Activated naive CD8-positive, alpha-beta T cell treated with anti-CD3 and anti-CD28 coated beads, Interleukin-2, amount 50 U/mL, for 24 hours (primary cell): ENCODE measurements around the gene IL2RG.

ENCODE experiments used
- ATAC-seq: fragments of 150-1000 bp; cut with Tn5 transposase; one replicate; pipeline ENCODE4 v1.10.0; 2021
- DNase-seq: peaks from one replicate; pipeline ENCODE4 v3.0.0; 2021
- H3K27ac Mint-ChIP-seq: one replicate; pipeline ENCODE4 v1.8.0; 2021; ENCODE audit warnings: mild to moderate bottlenecking, mixed read lengths
- H3K27me3 Mint-ChIP-seq: one replicate; pipeline ENCODE4 v1.8.0; 2021; ENCODE audit warnings: mixed read lengths
- H3K36me3 Mint-ChIP-seq: one replicate; pipeline ENCODE4 v1.8.0; 2021; ENCODE audit warnings: low read depth, mixed read lengths
- H3K4me1 Mint-ChIP-seq: one replicate; pipeline ENCODE4 v1.8.0; 2021; ENCODE audit warnings: mixed read lengths
- H3K4me3 Mint-ChIP-seq: one replicate; pipeline ENCODE4 v1.8.0; 2021; ENCODE audit warnings: mild to moderate bottlenecking, moderate library complexity, mixed read lengths
- H3K9me3 Mint-ChIP-seq: one replicate; pipeline ENCODE4 v1.8.0; 2021; ENCODE audit warnings: mixed read lengths

Gene IL2RG

GRCh38 chrX:71111141-71111843 is at the start of gene IL2RG:
TSS of gene IL2RG (minus strand) at chrX:71111577. CDS start at chrX:71111539, 38 bp downstream.
- peak within 1 kb of the TSS; percentile 95 for H3K27ac Mint-ChIP-seq

GRCh38 chrX:71160475-71160874 is 49.1 kb upstream of the IL2RG start:
- Mint-ChIP-seq H3K4me1 (peaks cover 3% of the 10 kb centered on the region), H3K27me3 (no peaks in the 10 kb centered on the region), H3K9me3 (no peaks in the 10 kb centered on the region), H3K27ac (no peak overlapping the region), H3K4me3 (no peak overlapping the region), H3K36me3 (no peaks in the 10 kb centered on the region)
- DNase-seq: no peak
- ATAC-seq: no peak

More at GRCh38 chrX:71111141-71111843, at the start of gene IL2RG:
- peak; percentile 74 for DNase-seq
- Mint-ChIP-seq H3K4me1 (peaks cover 48% of the 10 kb centered on the region), H3K27me3 (no peaks in the 10 kb centered on the region), H3K4me3 (peak within 1 kb of the TSS; percentile 99), H3K9me3 (no peaks in the 10 kb centered on the region), H3K36me3 (peaks cover 49% of the 10 kb centered on the region)
- ATAC-seq: peak; percentile 84

- H3K9me3 Mint-ChIP-seq: no peaks in the 10 kb centered on the region
- no peak for DNase-seq
- H3K4me3 Mint-ChIP-seq: no peak overlapping the region
- H3K36me3 Mint-ChIP-seq: no peaks in the 10 kb centered on the region
- ATAC-seq: no peak
- peaks cover 3% of the 10 kb centered on the region for H3K4me1 Mint-ChIP-seq
- no peak overlapping the region for H3K27ac Mint-ChIP-seq
- H3K27me3 Mint-ChIP-seq: no peaks in the 10 kb centered on the region
Measured at GRCh38 chrX:71159335-71159734, 48.0 kb upstream of the IL2RG start.

- H3K4me3 Mint-ChIP-seq: no peak overlapping the region
- no peaks in the 10 kb centered on the region for H3K27me3 Mint-ChIP-seq
- H3K9me3 Mint-ChIP-seq: no peaks in the 10 kb centered on the region
- DNase-seq (no peak), ATAC-seq (no peak)
- no peaks in the 10 kb centered on the region for H3K36me3 Mint-ChIP-seq
- no peak overlapping the region for H3K27ac Mint-ChIP-seq
- H3K4me1 Mint-ChIP-seq: peaks cover 3% of the 10 kb centered on the region
Measured at GRCh38 chrX:71158603-71159002, 47.2 kb upstream of the IL2RG start.

GRCh38 chrX:71154641-71155040 is 43.3 kb upstream of the IL2RG start:
- ATAC-seq (no peak), DNase-seq (no peak)
- Mint-ChIP-seq H3K4me3 (no peak overlapping the region), H3K9me3 (no peaks in the 10 kb centered on the region), H3K4me1 (peaks cover 3% of the 10 kb centered on the region), H3K27ac (no peak overlapping the region), H3K36me3 (no peaks in the 10 kb centered on the region), H3K27me3 (no peaks in the 10 kb centered on the region)

- no peak overlapping the region for H3K4me3 Mint-ChIP-seq
- H3K27me3 Mint-ChIP-seq: no peaks in the 10 kb centered on the region
- no peak for DNase-seq
- H3K9me3 Mint-ChIP-seq: no peaks in the 10 kb centered on the region
- no peak for ATAC-seq
- peaks cover under 1% of the 10 kb centered on the region for H3K4me1 Mint-ChIP-seq
- H3K36me3 Mint-ChIP-seq: no peaks in the 10 kb centered on the region
- H3K27ac Mint-ChIP-seq: no peak overlapping the region
Measured at GRCh38 chrX:71154196-71154595, 42.8 kb upstream of the IL2RG start.

- peaks cover 2% of the 10 kb centered on the region for H3K4me1 Mint-ChIP-seq
- ATAC-seq: no peak
- no peaks in the 10 kb centered on the region for H3K9me3 Mint-ChIP-seq
- H3K4me3 Mint-ChIP-seq: no peak overlapping the region
- H3K36me3 Mint-ChIP-seq: no peaks in the 10 kb centered on the region
- no peaks in the 10 kb centered on the region for H3K27me3 Mint-ChIP-seq
- DNase-seq: no peak
- no peak overlapping the region for H3K27ac Mint-ChIP-seq
Measured at GRCh38 chrX:71151366-71151765, 40.0 kb upstream of the IL2RG start.

- no peaks in the 10 kb centered on the region for H3K27me3 Mint-ChIP-seq
- no peaks in the 10 kb centered on the region for H3K9me3 Mint-ChIP-seq
- DNase-seq (no peak), ATAC-seq (no peak)
- no peaks in the 10 kb centered on the region for H3K36me3 Mint-ChIP-seq
- peaks cover 11% of the 10 kb centered on the region for H3K4me1 Mint-ChIP-seq
- H3K4me3 Mint-ChIP-seq: no peak overlapping the region
- H3K27ac Mint-ChIP-seq: no peak overlapping the region
Measured at GRCh38 chrX:71148278-71148663, 36.9 kb upstream of the IL2RG start.

GRCh38 chrX:71147496-71148277 is 36.3 kb upstream of the IL2RG start:
- Mint-ChIP-seq H3K4me1 (peaks cover 11% of the 10 kb centered on the region), H3K27me3 (no peaks in the 10 kb centered on the region), H3K9me3 (no peaks in the 10 kb centered on the region), H3K27ac (no peak overlapping the region), H3K4me3 (no peak overlapping the region), H3K36me3 (no peaks in the 10 kb centered on the region)
- DNase-seq (no peak), ATAC-seq (no peak)

GRCh38 chrX:71144651-71145050 is 33.3 kb upstream of the IL2RG start, which contains the start of gene NLGN3:
TSS of gene NLGN3 (plus strand) at chrX:71144841. CDS start at chrX:71147750, 2,909 bp downstream.
- Mint-ChIP-seq H3K27ac (no peak within 1 kb of the TSS), H3K4me1 (peaks cover 11% of the 10 kb centered on the region), H3K9me3 (no peaks in the 10 kb centered on the region), H3K4me3 (no peak within 1 kb of the TSS), H3K27me3 (no peaks in the 10 kb centered on the region), H3K36me3 (no peaks in the 10 kb centered on the region)
- DNase-seq (no peak), ATAC-seq (no peak)

- no peaks in the 10 kb centered on the region for H3K27me3 Mint-ChIP-seq
- no peaks in the 10 kb centered on the region for H3K9me3 Mint-ChIP-seq
- peaks cover 6% of the 10 kb centered on the region for H3K36me3 Mint-ChIP-seq
- ATAC-seq (no peak), DNase-seq (no peak)
- no peak overlapping the region for H3K4me3 Mint-ChIP-seq
- peaks cover 11% of the 10 kb centered on the region for H3K4me1 Mint-ChIP-seq
- no peak overlapping the region for H3K27ac Mint-ChIP-seq
Measured at GRCh38 chrX:71143508-71143907, 32.1 kb upstream of the IL2RG start.

GRCh38 chrX:71140440-71140839 is 29.1 kb upstream of the IL2RG start:
- ATAC-seq (no peak), DNase-seq (no peak)
- Mint-ChIP-seq H3K36me3 (peaks cover 14% of the 10 kb centered on the region), H3K27ac (no peak overlapping the region), H3K4me3 (no peak overlapping the region), H3K27me3 (no peaks in the 10 kb centered on the region), H3K9me3 (no peaks in the 10 kb centered on the region), H3K4me1 (peaks cover 4% of the 10 kb centered on the region)

- DNase-seq: no peak
- peaks cover 11% of the 10 kb centered on the region for H3K4me1 Mint-ChIP-seq
- H3K27ac Mint-ChIP-seq: peak overlapping the region; percentile 68
- no peak overlapping the region for H3K4me3 Mint-ChIP-seq
- H3K9me3 Mint-ChIP-seq: no peaks in the 10 kb centered on the region
- H3K27me3 Mint-ChIP-seq: no peaks in the 10 kb centered on the region
- ATAC-seq: no peak
- H3K36me3 Mint-ChIP-seq: peaks cover 31% of the 10 kb centered on the region
Measured at GRCh38 chrX:71131510-71131909, 20.1 kb upstream of the IL2RG start.

- peaks cover 29% of the 10 kb centered on the region for H3K36me3 Mint-ChIP-seq
Measured at GRCh38 chrX:71128915-71129765, 17.8 kb upstream of the IL2RG start.

More at GRCh38 chrX:71128915-71129765, 17.8 kb upstream of the IL2RG start:
- Mint-ChIP-seq H3K4me3 (no peak overlapping the region), H3K4me1 (peaks cover 11% of the 10 kb centered on the region), H3K9me3 (no peaks in the 10 kb centered on the region), H3K27me3 (no peaks in the 10 kb centered on the region), H3K27ac (peak overlapping the region; percentile 83)
- DNase-seq (peak; percentile 71), ATAC-seq (peak; percentile 84)
